SK-N-SH treated with all-trans-retinoic acid at 6 μM for 48 hours (cell line): Measurements from ENCODE around the gene CCDC93.

ENCODE experiments used
- BACH2 ChIP-seq: fragments of 250-450 bp; sonication (Bioruptor Pico); IDR thresholded peaks from 2 replicates; pipeline ENCODE4 v1.9.0; 2021; ENCODE audit warnings: mild to moderate bottlenecking, borderline replicate concordance
- GLIS3 ChIP-seq: fragments of 250-450 bp; sonication (Bioruptor Pico); IDR thresholded peaks from 2 replicates; pipeline ENCODE4 v1.5.0; 2020; ENCODE audit warnings: mild to moderate bottlenecking, moderate library complexity
- ISL1 ChIP-seq: fragments of 250-450 bp; sonication (Bioruptor Pico); IDR thresholded peaks from 2 replicates; pipeline ENCODE4 v2.1.2; 2022; ENCODE audit warnings: mild to moderate bottlenecking, moderate library complexity
- PATZ1 ChIP-seq: fragments of 250-450 bp; sonication (Bioruptor Pico); IDR thresholded peaks from 2 replicates; pipeline ENCODE4 v1.8.0; 2020; ENCODE audit warnings: mild to moderate bottlenecking, moderate library complexity, borderline replicate concordance
- PPARA ChIP-seq: fragments of 250-450 bp; sonication (Bioruptor Pico); IDR thresholded peaks from 2 replicates; pipeline ENCODE4 v1.5.0; 2020; ENCODE audit warnings: mild to moderate bottlenecking, borderline replicate concordance
- ZNF565 ChIP-seq: fragments of 450-650 bp; formaldehyde crosslinking; conservative IDR thresholded peaks from 2 replicates; pipeline ENCODE4 v1.5.0; 2020; ENCODE audit warnings: low read depth, mild to moderate bottlenecking, moderate library complexity
- ZNF8 ChIP-seq: fragments of 450-650 bp; formaldehyde crosslinking; IDR thresholded peaks from 2 replicates; pipeline ENCODE4 v1.5.0; 2020; ENCODE audit warnings: mild to moderate bottlenecking, moderate library complexity
- TF ChIP-seq, protein P1 (sequence below): fragments of 250-450 bp; sonication (Bioruptor Pico); IDR thresholded peaks from 2 replicates; pipeline ENCODE4 v1.5.1; 2021; ENCODE audit warnings: mild to moderate bottlenecking, moderate library complexity
- TF ChIP-seq, protein P2 (sequence below): fragments of 250-450 bp; sonication (Bioruptor Pico); IDR thresholded peaks from 2 replicates; pipeline ENCODE4 v1.5.1; 2020; ENCODE audit warnings: low read depth, mild to moderate bottlenecking, moderate library complexity

DNA sequence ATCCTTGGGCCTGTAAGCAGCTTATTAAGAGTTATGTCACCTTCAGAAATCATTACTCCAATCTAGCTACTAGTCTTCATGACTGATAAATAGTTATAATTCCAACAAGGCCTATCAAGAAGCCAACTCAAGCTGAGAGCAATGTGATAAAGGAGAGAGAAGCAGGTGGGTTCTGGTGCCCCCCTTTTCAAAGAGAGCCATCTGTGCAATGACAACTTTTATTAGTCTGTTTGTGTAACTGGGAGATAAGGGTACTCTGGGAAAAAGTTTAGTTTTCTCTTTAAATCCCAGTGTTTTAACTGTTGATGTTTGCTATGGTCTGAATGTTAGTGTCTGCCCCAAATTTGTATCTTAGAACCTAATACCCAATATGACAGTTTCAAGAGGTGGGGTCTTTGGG, 60.6 kb downstream of the CCDC93 start:
- TF ChIP-seq, protein P1, sequence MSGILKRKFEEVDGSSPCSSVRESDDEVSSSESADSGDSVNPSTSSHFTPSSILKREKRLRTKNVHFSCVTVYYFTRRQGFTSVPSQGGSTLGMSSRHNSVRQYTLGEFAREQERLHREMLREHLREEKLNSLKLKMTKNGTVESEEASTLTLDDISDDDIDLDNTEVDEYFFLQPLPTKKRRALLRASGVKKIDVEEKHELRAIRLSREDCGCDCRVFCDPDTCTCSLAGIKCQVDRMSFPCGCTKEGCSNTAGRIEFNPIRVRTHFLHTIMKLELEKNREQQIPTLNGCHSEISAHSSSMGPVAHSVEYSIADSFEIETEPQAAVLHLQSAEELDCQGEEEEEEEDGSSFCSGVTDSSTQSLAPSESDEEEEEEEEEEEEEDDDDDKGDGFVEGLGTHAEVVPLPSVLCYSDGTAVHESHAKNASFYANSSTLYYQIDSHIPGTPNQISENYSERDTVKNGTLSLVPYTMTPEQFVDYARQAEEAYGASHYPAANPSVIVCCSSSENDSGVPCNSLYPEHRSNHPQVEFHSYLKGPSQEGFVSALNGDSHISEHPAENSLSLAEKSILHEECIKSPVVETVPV (CRISPR knock-in tag) = no peak
- TF ChIP-seq BACH2 (CRISPR knock-in tag) (no peak), PPARA (CRISPR knock-in tag) (no peak), ISL1 (CRISPR knock-in tag) (no peak), PATZ1 (CRISPR knock-in tag) (no peak), ZNF565 (CRISPR knock-in tag) (no peak), ZNF8 (CRISPR knock-in tag) (no peak), GLIS3 (no peak)
- TF ChIP-seq, protein P2, sequence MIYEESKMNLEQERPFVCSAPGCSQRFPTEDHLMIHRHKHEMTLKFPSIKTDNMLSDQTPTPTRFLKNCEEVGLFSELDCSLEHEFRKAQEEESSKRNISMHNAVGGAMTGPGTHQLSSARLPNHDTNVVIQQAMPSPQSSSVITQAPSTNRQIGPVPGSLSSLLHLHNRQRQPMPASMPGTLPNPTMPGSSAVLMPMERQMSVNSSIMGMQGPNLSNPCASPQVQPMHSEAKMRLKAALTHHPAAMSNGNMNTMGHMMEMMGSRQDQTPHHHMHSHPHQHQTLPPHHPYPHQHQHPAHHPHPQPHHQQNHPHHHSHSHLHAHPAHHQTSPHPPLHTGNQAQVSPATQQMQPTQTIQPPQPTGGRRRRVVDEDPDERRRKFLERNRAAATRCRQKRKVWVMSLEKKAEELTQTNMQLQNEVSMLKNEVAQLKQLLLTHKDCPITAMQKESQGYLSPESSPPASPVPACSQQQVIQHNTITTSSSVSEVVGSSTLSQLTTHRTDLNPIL = no peak
